ENCODE results near the gene CLEC2A.
"Not testable (repeated sequence)": the region's sequence is repeated elsewhere in the genome, so short reads cannot be mapped to it uniquely, and the experiment has no call there.

Gene CLEC2A, protein sequence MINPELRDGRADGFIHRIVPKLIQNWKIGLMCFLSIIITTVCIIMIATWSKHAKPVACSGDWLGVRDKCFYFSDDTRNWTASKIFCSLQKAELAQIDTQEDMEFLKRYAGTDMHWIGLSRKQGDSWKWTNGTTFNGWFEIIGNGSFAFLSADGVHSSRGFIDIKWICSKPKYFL

GRCh38 chr12:9932270-9932669, at the start of gene CLEC2A:
Gene CLEC2A, minus strand, starts transcription at chr12:9932370. Its CDS starts 41 bp downstream, at chr12:9932329.
- DNase-seq = no peak

GRCh38 chr12:9980126-9980525, 48.0 kb upstream of the CLEC2A start:
- DNase-seq = no peak

- DNase-seq = no peak
Measured at GRCh38 chr12:9977916-9978315, 45.7 kb upstream of the CLEC2A start.

DNA sequence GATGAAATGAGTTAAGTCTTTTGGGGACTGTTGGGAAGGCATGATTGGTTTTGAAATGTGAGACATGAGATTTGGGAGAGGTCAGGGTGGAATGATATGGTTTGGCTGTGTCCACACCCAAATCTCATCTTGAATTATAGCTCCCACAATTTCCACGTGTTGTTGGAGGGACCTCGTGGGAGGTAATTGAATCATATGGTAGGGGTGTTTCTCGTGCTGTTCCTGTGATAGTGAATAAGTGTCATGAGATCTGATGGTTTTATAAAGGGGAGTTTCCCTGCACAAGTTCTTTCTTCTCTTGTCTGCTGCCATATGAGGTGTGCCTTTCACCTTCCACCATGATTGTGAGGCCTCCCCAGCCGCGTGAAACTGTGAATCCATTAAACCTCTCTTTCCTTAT, 44.5 kb upstream of the CLEC2A start:
- not testable (repeated sequence) for DNase-seq

DNA sequence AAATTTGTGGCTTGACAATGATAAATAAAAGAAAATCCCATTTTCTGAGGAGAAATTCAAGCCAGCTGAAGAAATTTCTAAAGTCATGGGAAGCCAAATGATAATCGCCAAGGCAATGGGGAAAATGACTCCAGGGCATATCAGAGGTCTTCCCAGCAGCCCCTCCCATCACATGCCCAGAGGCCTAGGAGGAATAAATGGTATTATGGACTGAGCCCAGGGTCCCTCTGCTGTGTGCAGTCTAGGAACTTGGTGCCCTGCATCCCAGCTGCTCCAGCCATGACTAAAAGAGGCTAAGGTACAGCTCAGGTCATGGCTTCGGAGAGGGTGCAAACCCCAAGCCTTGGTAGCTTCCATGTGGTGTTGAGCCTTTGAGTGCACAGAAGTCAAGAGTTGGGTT, 43.4 kb upstream of the CLEC2A start:
- no peak for DNase-seq

- not testable (repeated sequence) for DNase-seq
Measured at GRCh38 chr12:9974731-9975130, 42.6 kb upstream of the CLEC2A start.

GRCh38 chr12:9973949-9974348, 41.8 kb upstream of the CLEC2A start:
- DNase-seq = no peak

DNA sequence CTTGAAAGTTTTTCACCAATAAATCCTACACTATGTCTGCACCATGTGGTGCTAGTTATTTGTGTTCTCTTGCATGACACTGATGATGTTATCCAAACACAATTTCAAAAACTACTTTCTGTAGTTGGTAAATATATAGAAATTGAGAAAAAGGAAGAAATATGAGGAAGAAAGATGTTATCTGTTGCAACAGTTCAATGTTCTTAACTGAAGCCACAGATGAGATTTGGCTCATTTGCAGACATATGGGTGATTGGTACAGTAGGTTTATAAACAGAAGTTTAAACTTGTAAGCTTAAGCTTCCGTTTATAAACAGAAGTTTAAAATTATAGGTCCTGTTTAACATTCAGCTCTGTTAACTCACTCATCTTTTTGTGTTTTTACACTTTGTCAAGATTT, 39.0 kb upstream of the CLEC2A start, which contains the start of gene CLEC12A:
Gene CLEC12A, plus strand, starts transcription at position 229 of the 400 bp plus-strand sequence. CDS start 188 bp downstream, outside the sequence.
- DNase-seq = no peak

DNA sequence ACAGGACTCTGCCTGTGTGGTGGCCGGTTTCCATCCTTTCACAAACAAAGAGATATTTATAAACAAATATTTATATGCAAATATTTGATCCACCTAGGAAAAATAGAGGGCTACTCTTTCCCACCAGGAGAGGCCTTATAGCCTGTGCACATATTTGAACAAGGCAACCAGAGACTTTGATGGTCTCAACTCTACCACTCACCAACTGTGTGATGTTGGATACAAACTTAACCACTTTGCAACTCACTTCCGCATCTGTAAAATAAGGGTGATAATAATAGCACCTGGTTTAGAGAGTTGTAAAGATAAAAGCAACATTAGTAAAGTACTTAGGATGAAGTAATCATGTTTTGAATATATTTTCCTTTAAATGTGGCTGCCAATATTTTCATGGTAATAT, 37.5 kb upstream of the CLEC2A start:
- DNase-seq = no peak

DNA sequence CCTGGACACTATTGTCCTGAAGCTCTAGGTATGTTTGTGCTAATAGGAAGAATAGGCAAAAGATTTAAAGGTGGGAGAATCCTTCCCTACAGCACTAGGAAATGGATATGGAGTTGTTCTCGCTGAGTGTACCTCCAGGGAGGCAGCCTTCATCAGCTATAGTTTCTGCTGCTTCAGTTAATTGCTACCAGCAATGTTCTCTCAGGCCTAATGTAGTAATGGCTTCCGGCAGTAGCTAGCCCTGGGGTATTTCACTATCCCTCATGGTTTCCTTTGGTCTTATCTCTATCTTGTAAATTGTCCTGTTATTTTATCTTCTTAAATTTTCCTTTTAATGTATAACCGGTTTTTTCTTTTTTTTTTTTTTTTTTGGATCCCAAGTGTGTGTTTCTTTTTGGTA, 29.7 kb upstream of the CLEC2A start:
- no peak for DNase-seq

DNA sequence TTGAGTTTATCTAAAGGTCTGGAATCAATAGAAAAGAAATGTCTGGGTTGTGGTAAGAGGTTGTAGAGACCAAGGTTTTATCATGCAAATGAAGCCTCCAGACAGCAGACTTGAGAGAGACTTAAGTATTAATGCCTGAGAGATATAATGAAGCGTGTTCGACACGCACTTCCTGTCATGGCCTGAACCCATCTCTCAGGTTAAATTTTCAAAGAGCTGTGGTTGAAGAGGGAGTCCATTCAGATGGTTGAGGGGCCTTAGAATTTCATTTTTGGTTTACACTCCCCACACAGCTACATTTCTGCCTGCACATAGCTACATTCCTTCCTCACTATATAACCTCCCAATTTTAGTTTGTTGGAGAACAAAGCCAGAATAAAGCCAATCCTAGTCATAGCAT, 28.9 kb upstream of the CLEC2A start:
- DNase-seq = no peak

DNA sequence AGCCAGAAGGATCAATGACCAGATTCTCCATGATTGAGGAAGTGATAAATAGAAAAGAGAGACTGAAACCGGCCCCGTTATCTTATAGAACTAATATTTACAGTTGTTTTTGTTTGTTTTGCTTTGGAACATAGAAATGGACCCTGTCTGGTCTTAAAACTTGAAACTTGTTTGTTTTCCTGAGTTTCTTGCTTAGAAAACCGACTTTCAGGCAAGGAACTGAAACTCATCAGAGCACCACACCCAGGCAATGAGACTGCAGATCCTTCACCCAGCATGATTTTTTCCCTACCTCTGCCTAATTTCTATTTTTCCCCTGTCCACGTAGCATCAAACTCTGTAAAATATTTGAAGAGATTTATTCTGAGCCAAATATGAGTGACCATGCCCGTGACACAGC, 28.4 kb upstream of the CLEC2A start:
- no peak for DNase-seq

- no peak for DNase-seq
Measured at GRCh38 chr12:9957834-9958233, 25.7 kb upstream of the CLEC2A start.

DNA sequence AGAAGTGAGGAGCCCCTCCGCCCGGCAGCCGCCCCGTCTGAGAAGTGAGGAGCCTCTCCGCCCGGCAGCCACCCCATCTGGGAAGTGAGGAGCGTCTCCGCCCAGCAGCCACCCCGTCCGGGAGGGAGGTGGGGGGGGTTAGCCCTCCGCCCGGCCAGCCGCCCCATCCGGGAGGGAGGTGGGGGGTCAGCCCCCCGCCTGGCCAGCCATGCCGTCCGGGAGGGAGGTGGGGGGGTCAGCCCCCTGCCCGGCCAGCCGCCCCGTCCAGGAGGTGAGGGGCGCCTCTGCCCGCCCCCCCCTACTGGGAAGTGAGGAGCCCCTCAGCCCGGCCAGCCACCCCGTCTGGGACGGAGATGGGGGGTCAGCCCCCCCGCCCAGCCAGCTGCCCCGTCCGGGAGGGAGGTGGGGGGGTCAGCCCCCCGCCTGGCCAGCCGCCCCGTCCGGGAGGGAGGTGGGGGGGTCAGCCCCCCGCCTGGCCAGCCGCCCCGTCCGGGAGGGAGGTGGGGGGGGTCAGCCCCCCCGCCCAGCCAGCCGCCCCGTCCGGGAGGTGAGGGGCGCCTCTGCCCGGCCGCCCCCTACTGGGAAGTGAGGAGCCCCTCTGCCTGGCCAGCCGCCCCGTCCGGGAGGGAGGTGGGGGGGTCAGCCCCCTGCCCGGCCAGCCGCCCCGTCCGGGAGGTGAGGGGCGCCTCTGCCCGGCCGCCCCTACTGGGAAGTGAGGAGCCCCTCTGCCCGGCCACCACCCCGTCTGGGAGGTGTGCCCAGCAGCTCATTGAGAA, 21.0 kb upstream of the CLEC2A start:
- DNase-seq = not testable (repeated sequence)

DNA sequence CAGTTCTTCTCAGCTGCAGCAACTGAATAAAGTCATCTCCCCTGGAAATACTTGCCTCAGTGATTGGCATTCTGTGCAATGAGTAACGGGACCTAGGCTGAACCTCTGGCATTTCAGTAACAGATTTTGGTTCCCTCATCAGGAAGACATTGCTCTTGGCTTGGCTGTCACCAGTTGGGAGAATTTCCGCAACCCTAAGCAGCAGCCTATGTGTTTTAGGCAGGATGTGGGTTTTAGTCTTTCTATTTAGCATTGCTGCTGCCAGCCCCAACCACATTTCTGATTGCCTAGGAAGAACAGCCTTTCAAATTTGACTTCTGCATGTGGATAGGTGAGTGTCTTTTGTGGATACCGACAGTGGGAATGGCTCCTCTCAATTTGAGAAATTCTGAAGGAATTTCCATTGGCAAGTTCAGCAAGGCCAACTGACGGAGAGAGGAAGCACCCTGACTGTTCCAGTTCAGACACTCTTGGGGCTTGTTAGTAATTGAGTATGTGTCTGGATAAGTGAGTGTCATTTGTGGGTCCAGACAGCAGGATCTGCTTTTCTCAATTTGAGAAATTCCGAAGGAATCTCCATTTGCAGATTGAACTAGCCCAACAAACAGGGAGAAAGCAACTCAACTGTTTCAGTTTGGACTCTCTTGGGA, 19.0 kb upstream of the CLEC2A start:
- no peak for DNase-seq

GRCh38 chr12:9948606-9949296, 16.6 kb upstream of the CLEC2A start:
- DNase-seq = no peak

- DNase-seq = no peak
Measured at GRCh38 chr12:9947674-9948073, 15.5 kb upstream of the CLEC2A start.

DNA sequence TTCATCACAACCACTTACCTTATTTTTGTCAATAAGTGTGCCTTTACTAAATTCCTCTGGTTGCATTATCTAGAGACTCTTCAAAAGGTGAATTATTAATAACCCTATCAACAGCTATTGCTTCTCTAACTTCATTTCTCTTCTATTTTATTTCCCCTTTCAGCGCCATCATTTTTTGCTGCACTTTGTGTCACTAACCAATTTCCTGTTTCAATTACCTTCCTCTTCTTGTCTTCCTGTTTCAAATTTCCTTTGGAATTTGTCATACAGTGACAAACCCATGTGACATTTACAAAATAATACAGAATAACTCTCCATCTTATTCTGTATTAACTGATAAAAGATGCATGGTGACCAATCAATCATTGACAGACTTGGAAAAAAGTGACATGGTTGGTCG, 12.2 kb upstream of the CLEC2A start:
- no peak for DNase-seq

DNA sequence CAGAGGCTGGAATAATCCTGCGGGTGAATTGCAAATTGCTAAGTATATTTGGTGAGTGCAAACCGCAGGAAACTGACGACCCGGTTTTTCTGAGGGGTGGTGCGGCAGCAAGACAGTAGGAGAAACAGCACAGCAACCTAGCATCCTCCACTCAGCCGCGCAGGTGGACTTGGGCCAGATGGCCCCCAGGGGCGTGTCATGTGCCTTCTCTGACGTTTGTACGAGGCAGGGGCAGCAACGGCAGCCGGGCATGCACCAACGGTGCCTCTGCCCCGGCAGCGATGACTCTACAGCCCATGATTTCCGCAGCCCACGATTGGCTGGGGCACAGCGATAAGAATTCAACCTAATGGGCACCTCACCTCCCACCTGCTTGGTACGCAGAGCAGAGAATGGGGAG, 11.1 kb upstream of the CLEC2A start:
- no peak for DNase-seq

- DNase-seq = no peak
Measured at GRCh38 chr12:9941838-9942237, 9.7 kb upstream of the CLEC2A start.

- no peak for DNase-seq
Measured at GRCh38 chr12:9940375-9940774, 8.2 kb upstream of the CLEC2A start.

DNA sequence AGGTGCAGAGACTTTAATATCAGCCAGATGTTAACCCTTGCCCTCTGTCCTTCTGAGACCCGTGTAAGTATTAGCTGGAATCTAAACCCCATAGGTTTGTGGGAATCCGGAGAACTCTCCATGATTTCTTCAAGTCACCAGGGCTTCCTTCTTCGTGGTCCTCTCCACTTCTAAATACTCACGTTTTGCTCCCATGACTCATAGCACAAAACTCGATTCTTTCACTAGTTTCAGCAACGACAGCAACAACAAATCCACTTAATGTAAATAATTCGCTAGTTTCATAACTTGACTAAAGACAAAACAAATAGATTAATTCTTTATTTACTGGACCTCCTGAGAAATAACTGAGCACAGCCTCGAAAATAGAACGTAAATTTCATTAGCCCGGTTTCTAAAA, 4.4 kb upstream of the CLEC2A start:
- DNase-seq = peak; percentile 11

GRCh38 chr12:9935026-9935425, 2.9 kb upstream of the CLEC2A start:
- no peak for DNase-seq

DNA sequence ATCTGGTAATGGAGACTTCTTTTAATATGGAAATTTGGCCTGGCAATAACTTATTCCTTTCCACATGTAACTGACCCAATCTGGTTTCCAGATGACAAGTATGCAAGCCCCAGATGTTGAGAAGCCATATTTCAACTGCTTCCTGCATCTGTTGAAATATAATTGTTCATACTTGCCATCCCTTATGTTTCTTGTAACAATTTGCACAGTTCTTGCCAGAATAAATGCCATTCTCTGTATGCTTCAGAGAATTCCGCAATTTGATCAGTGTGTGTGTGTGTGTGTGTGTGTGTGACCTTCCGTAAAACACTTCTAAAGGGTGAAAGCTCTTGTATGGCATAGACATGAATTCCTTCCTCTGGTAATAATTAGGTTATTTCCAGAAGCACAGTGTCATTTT, 1.8 kb upstream of the CLEC2A start:
- no peak for DNase-seq

Measured in HCEC 1CT (cell line).